GM18870 (cell line): ENCODE results near the gene TMEM215.
"Not testable (repeated sequence)": the region's sequence is repeated elsewhere in the genome, so short reads cannot be mapped to it uniquely, and the experiment has no call there.

Experiments
- ATAC-seq: cut with Tn5 transposase; IDR thresholded peaks from one replicate; pipeline ENCODE4 v1.9.1; 2021; ENCODE audit warnings: moderate library complexity; ENCODE audit not compliant: unreplicated experiment

The TMEM215 gene

DNA sequence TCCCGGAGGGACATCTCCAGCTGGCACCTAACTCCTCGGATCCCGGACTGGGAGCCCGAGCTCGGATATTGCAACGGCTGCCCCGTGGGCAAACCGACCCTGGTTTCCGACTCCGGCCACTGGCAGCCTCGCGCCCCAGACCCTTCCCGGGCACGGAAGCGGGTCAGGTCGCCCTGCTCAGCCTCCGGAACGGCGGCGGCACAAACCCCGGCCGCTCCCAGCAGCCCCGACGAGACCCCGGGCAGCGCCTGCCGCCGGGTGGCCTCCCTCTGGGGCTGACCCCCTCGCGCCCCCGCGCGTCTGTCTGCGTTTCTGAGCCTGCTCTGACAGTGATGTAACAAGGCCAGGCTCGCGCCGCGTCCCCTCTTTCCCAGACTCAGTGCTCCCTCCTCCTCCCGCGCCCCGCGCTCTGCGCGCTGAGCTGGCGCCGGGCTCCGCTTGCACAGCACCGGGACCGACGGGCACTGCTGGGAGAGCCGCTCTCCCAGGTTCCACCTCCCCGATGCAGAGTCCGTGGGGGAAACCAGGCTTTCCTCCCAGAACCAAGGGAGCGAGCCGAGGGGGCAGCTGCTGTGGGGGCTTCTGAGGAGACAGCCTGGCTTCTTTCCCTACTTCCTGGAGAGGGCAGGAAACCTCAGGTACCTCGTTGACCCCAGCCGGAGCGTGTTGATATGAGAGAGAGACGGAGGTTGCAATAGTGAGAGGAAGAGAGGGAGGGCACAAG, at the start of gene TMEM215:
TSS of gene TMEM215 (plus strand) at position 373 of the 724 bp plus-strand sequence. CDS start 644 bp downstream, outside the sequence.
- no peak for ATAC-seq

DNA sequence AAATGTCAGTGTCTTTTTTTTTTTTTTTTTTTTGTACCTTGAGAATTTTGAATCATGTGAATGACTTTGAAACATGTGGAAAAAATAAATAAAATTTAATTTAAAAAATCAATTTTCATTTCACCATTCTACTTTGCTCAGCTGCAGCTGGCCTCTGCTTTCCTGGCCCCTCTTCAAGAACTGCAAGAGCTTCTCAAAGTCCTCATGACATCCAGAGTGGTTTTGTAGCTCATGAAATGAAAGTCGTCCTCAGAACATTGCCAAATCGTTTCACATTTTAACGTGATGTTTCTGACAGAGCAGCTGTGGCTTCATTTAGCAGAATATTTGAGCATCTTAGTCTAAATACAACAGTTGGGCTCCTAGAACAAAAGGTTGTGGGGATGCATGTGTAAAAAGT, 47.9 kb upstream of the TMEM215 start:
- ATAC-seq, result no peak

GRCh38 chr9:32737378-32737777, 46.0 kb upstream of the TMEM215 start:
- no peak for ATAC-seq

- no peak for ATAC-seq
Observed at GRCh38 chr9:32738501-32739172, 44.7 kb upstream of the TMEM215 start.

DNA sequence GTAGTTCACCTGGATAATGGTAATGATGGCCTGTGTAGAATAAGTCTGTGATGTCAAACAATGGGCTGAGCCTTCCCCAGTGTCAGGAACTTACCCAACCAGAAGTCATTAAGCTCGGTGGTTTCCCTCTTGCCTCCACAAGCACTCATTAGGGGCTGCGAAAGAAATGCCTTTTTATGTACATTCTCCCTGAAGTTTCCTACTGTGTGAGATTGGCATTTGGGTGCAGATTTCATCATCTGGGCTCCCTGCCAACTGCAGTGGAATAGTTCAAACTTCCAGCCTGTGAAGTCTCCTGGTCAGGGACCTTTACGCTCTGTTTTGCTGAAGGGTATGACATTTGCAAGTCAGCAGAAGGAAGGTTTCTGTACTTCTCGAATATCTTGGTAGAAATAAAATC, 41.6 kb upstream of the TMEM215 start:
- ATAC-seq, result no peak

DNA sequence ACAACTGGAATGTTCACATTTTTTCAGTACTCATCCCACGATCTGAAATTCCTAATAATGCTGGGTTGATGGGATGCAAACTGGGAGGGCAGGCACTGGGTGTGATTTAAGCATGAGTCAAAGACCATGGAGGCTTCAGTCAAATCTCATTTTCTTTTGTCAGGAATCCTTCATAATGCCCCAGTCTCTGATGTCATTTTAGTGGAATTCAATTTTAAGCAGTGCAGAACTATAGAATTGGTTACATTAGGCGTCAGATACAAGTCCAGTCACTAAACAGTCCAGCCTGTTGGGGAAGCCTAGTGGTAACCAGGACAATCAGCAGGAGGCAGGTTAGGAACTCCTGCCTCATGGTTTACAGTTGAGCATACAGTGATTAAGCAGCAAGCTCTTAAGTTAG, 41.0 kb upstream of the TMEM215 start:
- ATAC-seq, result no peak

- ATAC-seq, result no peak
Observed at GRCh38 chr9:32748013-32748412, 35.3 kb upstream of the TMEM215 start.

DNA sequence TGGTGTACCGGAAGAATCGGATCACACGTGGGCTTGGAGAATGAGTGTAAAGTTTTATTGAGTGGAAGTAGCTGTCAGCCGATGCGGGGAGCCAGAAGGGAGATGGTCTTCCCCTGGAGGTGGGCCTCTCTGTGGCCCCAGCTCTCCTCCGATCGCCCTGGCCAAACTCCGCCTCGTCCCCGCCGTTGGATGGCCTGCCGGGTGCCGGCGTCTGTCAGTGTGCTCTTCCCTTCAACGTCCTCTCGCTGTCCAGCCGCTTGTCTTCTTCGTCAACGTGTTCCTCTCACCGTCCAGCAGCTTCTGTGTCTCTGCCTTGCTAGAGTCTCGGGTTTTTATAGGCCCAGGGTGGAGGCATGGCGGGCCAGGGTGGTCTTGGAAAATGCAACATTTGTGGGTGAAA, 27.6 kb upstream of the TMEM215 start:
- ATAC-seq, result no peak

DNA sequence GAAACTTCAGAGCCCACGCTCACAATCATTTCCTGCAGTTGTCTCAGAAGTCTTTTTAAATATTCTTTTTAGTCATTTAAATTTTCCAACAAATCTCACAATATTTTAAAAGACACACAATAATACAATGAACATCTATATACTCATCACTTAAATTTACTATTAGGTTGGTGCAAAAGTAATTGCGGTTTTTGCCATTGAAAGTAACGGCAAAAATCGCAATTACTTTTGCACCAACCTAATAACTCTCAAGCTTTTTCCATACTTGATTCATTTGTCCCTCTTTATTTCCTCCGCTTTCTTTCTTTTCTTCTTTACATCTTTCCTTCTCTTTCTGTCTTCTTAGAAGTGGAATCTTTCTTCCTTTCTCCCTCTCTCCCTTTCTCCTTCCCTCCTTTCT, 19.2 kb upstream of the TMEM215 start:
- ATAC-seq, result no peak

GRCh38 chr9:32775283-32775682, 8.1 kb upstream of the TMEM215 start:
- ATAC-seq, result no peak

GRCh38 chr9:32776201-32776600, 7.1 kb upstream of the TMEM215 start:
- ATAC-seq, result no peak

- no peak for ATAC-seq
Observed at GRCh38 chr9:32782476-32783167, 718 bp upstream of the TMEM215 start.

- ATAC-seq, result no peak
Observed at GRCh38 chr9:32787816-32788215, 4.5 kb downstream of the TMEM215 start.

DNA sequence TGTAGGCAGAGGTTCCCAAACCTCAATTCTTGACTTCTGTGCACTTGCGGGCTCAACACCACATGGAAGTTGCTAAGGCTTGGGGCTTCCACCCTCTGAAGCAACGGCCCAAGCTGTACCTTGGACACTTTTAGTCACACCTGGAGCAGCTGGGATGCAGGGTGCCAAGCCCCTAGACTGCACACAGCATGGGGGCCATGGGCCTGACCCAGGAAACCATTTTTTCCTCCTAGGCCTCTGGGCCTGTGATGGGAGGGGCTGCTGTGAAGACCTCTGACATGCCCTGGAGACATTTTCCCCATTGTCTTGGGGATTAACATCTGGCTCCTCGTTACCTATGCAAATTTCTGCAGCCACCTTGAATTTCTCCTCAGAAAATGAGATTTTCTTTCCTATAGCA, 12.7 kb downstream of the TMEM215 start:
- not testable (repeated sequence) for ATAC-seq

GRCh38 chr9:32801530-32801929, 18.2 kb downstream of the TMEM215 start:
- no peak for ATAC-seq

DNA sequence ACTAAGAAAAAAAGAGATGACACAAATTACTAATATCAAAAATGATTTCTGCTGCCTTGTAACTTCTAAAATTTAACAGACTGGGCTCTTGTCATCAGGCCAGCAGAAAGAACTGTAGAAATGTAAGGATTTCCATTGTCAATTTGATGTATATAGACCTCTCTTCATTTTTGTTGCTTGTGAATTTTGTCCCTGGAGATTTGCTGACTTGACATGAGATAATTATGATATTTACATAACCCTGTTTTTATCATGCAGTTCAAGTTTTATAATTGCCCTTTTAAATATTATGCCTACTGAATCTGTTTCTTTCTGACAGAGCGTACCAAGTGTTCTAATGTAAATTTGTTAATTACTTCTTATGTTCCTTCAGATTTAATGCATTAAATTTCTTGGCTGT, 23.9 kb downstream of the TMEM215 start:
- ATAC-seq, result no peak

DNA sequence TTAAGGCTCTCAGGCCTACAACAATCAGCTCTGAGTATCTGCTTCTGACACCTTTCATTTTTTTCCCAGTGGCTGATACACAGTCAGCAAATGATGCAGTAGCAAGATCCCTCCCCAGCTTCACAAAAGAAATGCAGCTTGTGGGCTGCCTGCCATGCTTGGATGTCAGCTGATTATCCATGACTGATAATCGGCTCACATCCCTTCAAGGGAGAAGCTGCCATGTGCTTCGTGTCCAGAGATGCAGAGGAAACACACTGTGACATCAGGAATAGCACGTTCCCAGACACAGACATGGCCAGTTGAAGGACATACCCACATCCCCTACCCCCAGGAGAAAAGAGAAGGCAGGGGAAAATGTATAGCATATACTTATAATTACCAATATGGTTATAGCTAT, 27.9 kb downstream of the TMEM215 start:
- no peak for ATAC-seq

- no peak for ATAC-seq
Observed at GRCh38 chr9:32820322-32820721, 37.0 kb downstream of the TMEM215 start.

DNA sequence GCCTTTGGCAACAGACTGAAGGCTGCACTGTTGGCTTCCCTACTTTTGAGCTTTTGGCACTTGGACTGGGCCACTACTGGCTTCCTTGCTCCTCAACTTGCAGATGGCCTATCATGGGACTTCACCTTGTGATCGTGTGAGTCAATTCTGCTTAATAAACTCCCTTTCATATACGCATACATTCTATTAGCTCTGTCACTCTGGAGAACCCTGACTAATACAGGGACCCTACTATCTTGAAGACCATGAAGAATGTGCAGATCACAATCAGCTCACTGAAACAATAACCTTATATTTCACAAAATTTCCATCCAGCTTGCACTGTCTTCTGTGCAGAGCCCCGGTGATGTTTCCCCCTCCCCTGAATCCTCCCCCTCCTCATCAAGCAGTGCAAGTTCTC, 39.8 kb downstream of the TMEM215 start:
- no peak for ATAC-seq

DNA sequence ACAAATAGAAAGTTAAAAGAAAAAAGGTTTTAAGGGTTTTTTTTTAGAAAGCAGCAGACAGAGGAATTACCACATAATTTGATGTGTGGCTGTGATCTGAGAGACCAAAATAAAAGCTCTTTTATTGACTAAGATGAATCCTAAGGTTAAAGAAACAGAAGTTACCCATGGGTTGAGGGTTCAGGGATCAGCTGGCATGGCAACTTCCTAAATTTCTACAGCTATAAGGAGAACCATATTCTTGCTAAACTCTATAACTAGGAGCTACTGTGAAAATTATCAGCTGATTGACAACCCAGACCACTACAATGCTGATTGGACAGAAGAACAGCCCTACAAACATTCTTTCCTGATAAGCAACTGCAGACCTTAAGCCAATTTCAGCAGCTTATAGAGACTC, 40.2 kb downstream of the TMEM215 start:
- no peak for ATAC-seq

DNA sequence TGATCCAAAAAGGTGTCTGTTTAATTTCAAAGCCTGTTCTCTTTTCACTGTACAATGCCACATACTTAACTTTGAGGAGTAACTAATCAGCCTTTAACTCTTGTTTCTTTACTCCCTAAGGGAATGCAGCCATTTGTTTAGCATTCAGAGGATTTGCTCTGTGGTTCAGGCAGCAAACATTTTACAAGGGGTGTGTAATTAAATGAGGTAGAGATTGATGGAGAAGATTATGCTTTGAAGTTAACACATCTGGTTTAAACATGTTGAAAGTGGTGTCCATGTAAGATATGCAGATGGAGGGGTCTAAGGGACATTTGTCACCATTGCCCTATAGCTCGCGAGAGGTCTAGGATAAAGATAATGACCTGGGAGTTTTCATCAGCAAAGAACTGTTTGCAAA, 41.9 kb downstream of the TMEM215 start:
- no peak for ATAC-seq

- no peak for ATAC-seq
Observed at GRCh38 chr9:32828861-32829260, 45.5 kb downstream of the TMEM215 start.
